GM12878 (cell line): ENCODE measurements around the gene QSOX2. TPM values are rescaled to one million over a fixed set of nuclear protein-coding genes. Genes with fewer than 3 reads are reported as not detected.

ENCODE experiments used
- ATAC-seq: fragments of 200-7000 bp; cut with Tn5 transposase; 3 replicates; pipeline ENCODE4 v1.9.1; 2020; ENCODE audit warnings: mild to moderate bottlenecking, moderate library complexity
- BruUV-seq: library from RNA; stranded (reverse); fragments of 400-500 nt; replicated peaks from 2 replicates; lab custom pipeline; 2021; lab: Mats Ljungman, UMichigan
- CTCF ChIA-PET: fragments of 300-600 bp; sonication (Branson Sonifier 250); formaldehyde crosslinking; extraction: SDS; loops from one replicate; lab custom pipeline; 2021; ENCODE audit warnings: inconsistent platforms; lab: Yijun Ruan, JAX
- POLR2A ChIA-PET: fragments of 350-600 bp; formaldehyde crosslinking; extraction: SDS; loops from one replicate; lab custom pipeline; 2021; ENCODE audit warnings: inconsistent platforms; lab: Charles Lee
- RAD21 ChIA-PET: fragments of 300-600 bp; sonication (Branson Sonifier 250); formaldehyde crosslinking; loops from one replicate; lab custom pipeline; 2023; ENCODE audit warnings: antibody characterized with exemption; ENCODE audit not compliant: unreplicated experiment; lab: Charles Lee
- SMC1A ChIA-PET: fragments of 300-600 bp; sonication (Branson Sonifier 250); formaldehyde crosslinking; loops from one replicate; lab custom pipeline; 2023; ENCODE audit not compliant: unreplicated experiment, uncharacterized antibody; lab: Charles Lee
- DNase-seq: peaks from one replicate; pipeline ENCODE4 v3.0.0-alpha.2; 2011; ENCODE audit warnings: low read depth, low spot score
- FAIRE-seq: peaks from 3 replicates; lab custom pipeline; 2011; peaks lifted over from hg19 to GRCh38; lab: Jason Lieb, UNC
- H2AFZ ChIP-seq: 2 replicates; pipeline ENCODE4 v1.6.0; 2011; ENCODE audit warnings: low read depth, low read length, control low read depth; ENCODE audit not compliant: control insufficient read depth
- H3K27ac ChIP-seq: 2 replicates; pipeline ENCODE4 v1.5.1; 2011; ENCODE audit warnings: control low read depth; ENCODE audit not compliant: control insufficient read depth, insufficient read depth
- H3K27me3 ChIP-seq, 2 experiments: replicated peaks in 1 of 2; 2 replicates each; pipeline versions ENCODE4 v1.6.0 to v1.6.1; 2011; ENCODE audit warnings: low read length in 1 of 2; ENCODE audit not compliant: control insufficient read depth in 2 of 2, insufficient read depth in 2 of 2
- H3K36me3 ChIP-seq, 2 experiments: 2 replicates each; pipeline ENCODE4 v1.5.1; 2011; ENCODE audit warnings: low read length in 1 of 2; ENCODE audit not compliant: control insufficient read depth in 2 of 2, insufficient read depth in 2 of 2
- H3K4me1 ChIP-seq: 2 replicates; pipeline ENCODE4 v1.6.1; 2011; ENCODE audit warnings: mild to moderate bottlenecking, low read length, moderate library complexity, mixed read lengths; ENCODE audit not compliant: control insufficient read depth, insufficient read depth
- H3K4me2 ChIP-seq: 2 replicates; pipeline ENCODE4 v1.6.0; 2011; ENCODE audit warnings: control low read depth; ENCODE audit not compliant: control insufficient read depth, insufficient read depth
- H3K4me3 ChIP-seq: fragments of 200-600 bp; sonication (generic); 2 replicates; pipeline ENCODE4 v1.5.1; 2016
- H3K79me2 ChIP-seq: 2 replicates; pipeline ENCODE4 v1.6.0; 2011; ENCODE audit warnings: low read length; ENCODE audit not compliant: control insufficient read depth, insufficient read depth
- H3K9ac ChIP-seq: 2 replicates; pipeline ENCODE4 v1.8.0; 2011; ENCODE audit warnings: low read length, control low read depth, mixed read lengths; ENCODE audit not compliant: control insufficient read depth, insufficient read depth
- H3K9me3 ChIP-seq: replicated peaks from 3 replicates; pipeline ENCODE4 v1.5.1; 2011; ENCODE audit warnings: mild to moderate bottlenecking, low read length; ENCODE audit not compliant: control insufficient read depth, insufficient read depth
- H4K20me1 ChIP-seq: 2 replicates; pipeline ENCODE4 v1.6.0; 2011; ENCODE audit not compliant: control insufficient read depth, insufficient read depth
- ASH2L ChIP-seq: fragments of 300-600, 200-600 bp; sonication (generic); IDR thresholded peaks from 2 replicates; pipeline ENCODE4 v1.6.1; 2017; ENCODE audit warnings: low read depth, mild to moderate bottlenecking, borderline replicate concordance
- BACH1 ChIP-seq: fragments of 450-650 bp; IDR thresholded peaks from 2 replicates; pipeline ENCODE4 v1.6.1; 2017; ENCODE audit warnings: mild to moderate bottlenecking, borderline replicate concordance
- CHD1 ChIP-seq: IDR thresholded peaks from 2 replicates; pipeline ENCODE4 v1.6.1; 2012; ENCODE audit warnings: low read depth, low read length, improper control_type of control experiment
- IKZF1 ChIP-seq: fragments of 450-650 bp; conservative IDR thresholded peaks from 2 replicates; pipeline ENCODE4 v1.6.1; 2017; ENCODE audit warnings: antibody characterized with exemption, mild to moderate bottlenecking
- SMAD5 ChIP-seq: IDR thresholded peaks from 2 replicates; pipeline ENCODE4 v1.6.1; 2016; ENCODE audit warnings: antibody characterized with exemption, low read depth
- YBX1 ChIP-seq: fragments of 450-650 bp; IDR thresholded peaks from 2 replicates; pipeline ENCODE4 v1.6.1; 2016; ENCODE audit warnings: antibody characterized with exemption
- ZNF24 ChIP-seq: fragments of 450-650 bp; IDR thresholded peaks from 2 replicates; pipeline ENCODE4 v1.6.1; 2017; ENCODE audit warnings: antibody characterized with exemption, mild to moderate bottlenecking
- WGBS: methylation state at CpG from one replicate; pipeline ENCODE4 v1.1.6; 2016; ENCODE audit warnings: low lambda C conversion rate; ENCODE audit not compliant: insufficient replicate concordance, insufficient coverage; ENCODE audit errors: missing lambda C conversion rate; 5-methylcytosine and 5-hydroxymethylcytosine counted together
- in situ Hi-C: fragments of 300-500 bp; cut with MboI; formaldehyde crosslinking; loops from 9 replicates; pipeline ENCODE4 v1.14.3; 2018; ENCODE audit warnings: mixed read lengths
- intact Hi-C: fragments of 100-400 bp; cut with micrococcal nuclease; formaldehyde crosslinking; loops from one replicate; pipeline ENCODE4 v1.14.2; 2022; ENCODE audit not compliant: unreplicated experiment
- polyA plus RNA-seq, 11 experiments: library from polyadenylated mRNA; depleted of rRNA in 4 of 11; unstranded in 6 of 11; stranded (reverse) in 5 of 11; fragments of >200 nt; fragmentation: Nextera tagmentation in 4 of 11; fragmentation: Illumina TruSeq in 1 of 11; extraction: Ambion mirVana in 4 of 11; extraction: Trizol in 1 of 11; gene quantifications; 1 replicate in 1 of 11; 2 replicates in 10 of 11; pipeline versions ENCODE4 v1.2.1 to v1.2.3, GENCODE V29; 2011 to 2016; ENCODE audit warnings: inconsistent platforms in 2 of 11, missing spikeins in 2 of 11, low read depth in 1 of 11
- total RNA-seq, 4 experiments: library from RNA; depleted of rRNA in 3 of 4; stranded (reverse); fragments of >200 nt in 3 of 4; fragmentation: Illumina TruSeq in 1 of 4; extraction: Trizol in 1 of 4; gene quantifications; 2 replicates each; pipeline versions ENCODE4 v1.2.1 to v1.2.3, GENCODE V29; 2013 to 2021
- TF ChIP-seq, protein P1 (sequence below): IDR thresholded peaks from 2 replicates; pipeline ENCODE4 v1.6.1; 2012; ENCODE audit warnings: low read depth, low read length, improper control_type of control experiment
- TF ChIP-seq, protein P2 (sequence below): IDR thresholded peaks from 2 replicates; pipeline ENCODE4 v1.6.1; 2011; ENCODE audit warnings: borderline replicate concordance, low read depth, mild to moderate bottlenecking, moderate library complexity, mixed read lengths, low read length; ENCODE audit not compliant: insufficient read depth; ENCODE audit errors: extremely low read length

Gene QSOX2
- total and polyA plus RNA-seq, 10 of the 15 experiments (the other 5 are each of a cell fraction or from before 2014, with no cell fraction given): 0.34 to 16.1 (median 8.2) TPM

DNA sequence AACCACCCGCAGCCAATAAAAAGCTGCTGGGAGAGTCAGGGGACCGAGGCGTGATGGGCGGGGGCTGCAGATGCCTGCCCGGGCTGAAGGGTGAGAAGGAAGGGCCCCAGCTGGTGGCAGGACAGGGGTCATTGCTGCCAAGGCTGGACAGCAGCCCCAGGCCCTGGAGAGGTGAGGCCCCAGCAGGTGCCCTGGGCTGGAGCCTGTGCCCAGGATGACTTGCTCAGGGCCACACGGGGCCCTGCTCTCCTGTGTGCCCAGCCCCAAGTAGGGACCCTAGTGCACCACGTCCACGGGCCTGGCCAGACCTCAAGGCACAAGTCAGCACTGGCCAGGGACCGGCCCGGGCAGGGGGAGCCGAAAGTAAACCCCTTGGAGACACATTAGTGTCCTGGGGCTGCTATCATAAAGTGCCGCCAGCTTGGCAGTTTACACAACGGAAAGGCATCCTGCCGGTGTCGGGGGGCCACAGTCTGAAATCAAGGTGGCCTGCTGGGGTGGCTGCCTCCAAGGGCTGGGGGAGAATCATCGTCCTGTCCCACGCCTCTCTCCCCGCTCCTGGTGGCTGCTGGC is 62.7 kb downstream of the QSOX2 start:
- Histone ChIP-seq H3K4me3 (no peak overlapping the region), H2AFZ (no peak overlapping the region)
- BruUV-seq: no TSS peak

More for the DNA sequence above, 62.7 kb downstream of the QSOX2 start:
- Histone ChIP-seq H3K27ac (no peak overlapping the region), H3K4me2 (no peak overlapping the region), H3K36me3 (no peaks in the 10 kb centered on the region)
- ATAC-seq: no peak
- ChIA-PET RAD21 (no interaction called here), SMC1A (no interaction called here)
- DNase-seq: no peak
- TF ChIP-seq ZNF24: no peak
- no peak for TF ChIP-seq SMAD5
- TF ChIP-seq, protein P1, sequence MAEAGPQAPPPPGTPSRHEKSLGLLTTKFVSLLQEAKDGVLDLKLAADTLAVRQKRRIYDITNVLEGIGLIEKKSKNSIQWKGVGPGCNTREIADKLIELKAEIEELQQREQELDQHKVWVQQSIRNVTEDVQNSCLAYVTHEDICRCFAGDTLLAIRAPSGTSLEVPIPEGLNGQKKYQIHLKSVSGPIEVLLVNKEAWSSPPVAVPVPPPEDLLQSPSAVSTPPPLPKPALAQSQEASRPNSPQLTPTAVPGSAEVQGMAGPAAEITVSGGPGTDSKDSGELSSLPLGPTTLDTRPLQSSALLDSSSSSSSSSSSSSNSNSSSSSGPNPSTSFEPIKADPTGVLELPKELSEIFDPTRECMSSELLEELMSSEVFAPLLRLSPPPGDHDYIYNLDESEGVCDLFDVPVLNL: no peak
- TF ChIP-seq ASH2L: no peak
- TF ChIP-seq CHD1: no peak
- no peak for TF ChIP-seq IKZF1
- no peak for TF ChIP-seq BACH1
- TF ChIP-seq, protein P2, sequence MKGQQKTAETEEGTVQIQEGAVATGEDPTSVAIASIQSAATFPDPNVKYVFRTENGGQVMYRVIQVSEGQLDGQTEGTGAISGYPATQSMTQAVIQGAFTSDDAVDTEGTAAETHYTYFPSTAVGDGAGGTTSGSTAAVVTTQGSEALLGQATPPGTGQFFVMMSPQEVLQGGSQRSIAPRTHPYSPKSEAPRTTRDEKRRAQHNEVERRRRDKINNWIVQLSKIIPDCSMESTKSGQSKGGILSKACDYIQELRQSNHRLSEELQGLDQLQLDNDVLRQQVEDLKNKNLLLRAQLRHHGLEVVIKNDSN: no peak
- no peak for TF ChIP-seq YBX1
- TF ChIP-seq, all 136 proteins: peak for 0
- no peaks in the 10 kb centered on the region for H3K4me1 ChIP-seq
- H3K9me3 ChIP-seq: no peaks in the 10 kb centered on the region
- ChIA-PET CTCF (interaction anchor here (0.6 kb wide), 1 partner anchor 331 kb away, joined by 3 read pairs; no protein-coding TSS in a partner anchor), POLR2A (no interaction called here)
- no peaks in the 10 kb centered on the region for H4K20me1 ChIP-seq
- H3K9ac ChIP-seq: no peak overlapping the region
- intact Hi-C loops: no loop called here
- in situ Hi-C loops: no loop called here
- no peaks in the 10 kb centered on the region for H3K79me2 ChIP-seq
- FAIRE-seq: no peak
- no peaks in the 10 kb centered on the region; a peak in 1 of 4 replicates for H3K27me3 ChIP-seq
- 63% methylated on average over 18 of the region's 18 CpGs for WGBS
